ENCODE measurements around the gene SEMA3A.
A peak's percentile ranks its signal among the peaks of the same experiment; 100 is the strongest.
"Not testable (repeated sequence)": the region's sequence is repeated elsewhere in the genome, so short reads cannot be mapped to it uniquely, and the experiment has no call there.

SEMA3A gene

GRCh38 chr7:84107259-84107658 is 87.3 kb downstream of the SEMA3A start:
- no peak for DNase-seq

- no peak for DNase-seq
These were observed 88.3 kb downstream of the SEMA3A start for GRCh38 chr7:84106291-84106690.

GRCh38 chr7:84105586-84105985 is 89.0 kb downstream of the SEMA3A start:
- no peak for DNase-seq

GRCh38 chr7:84104826-84105225 is 89.8 kb downstream of the SEMA3A start:
- no peak for DNase-seq

- no peak for DNase-seq
These were observed 92.4 kb downstream of the SEMA3A start for GRCh38 chr7:84102213-84102612.

- no peak for DNase-seq
These were observed 93.7 kb downstream of the SEMA3A start for GRCh38 chr7:84100866-84101265.

- no peak for DNase-seq
These were observed 98.6 kb downstream of the SEMA3A start for GRCh38 chr7:84095971-84096370.

GRCh38 chr7:84092207-84092606 is 102.4 kb downstream of the SEMA3A start:
- peak; percentile 12 for DNase-seq

- DNase-seq: no peak
These were observed 103.3 kb downstream of the SEMA3A start for GRCh38 chr7:84091318-84091717.

GRCh38 chr7:84088802-84089201 is 105.8 kb downstream of the SEMA3A start:
- no peak for DNase-seq

- DNase-seq: no peak
These were observed 108.6 kb downstream of the SEMA3A start for GRCh38 chr7:84085998-84086397.

- DNase-seq: no peak
These were observed 109.4 kb downstream of the SEMA3A start for GRCh38 chr7:84085147-84085546.

- no peak for DNase-seq
These were observed 110.7 kb downstream of the SEMA3A start for GRCh38 chr7:84083846-84084245.

GRCh38 chr7:84081973-84082522 is 112.5 kb downstream of the SEMA3A start:
- no peak for DNase-seq

GRCh38 chr7:84077336-84077735 is 117.3 kb downstream of the SEMA3A start:
- DNase-seq: no peak

- DNase-seq: no peak
These were observed 118.4 kb downstream of the SEMA3A start for GRCh38 chr7:84076219-84076618.

- DNase-seq: no peak
These were observed 121.3 kb downstream of the SEMA3A start for GRCh38 chr7:84073186-84073875.

GRCh38 chr7:84070770-84071169 is 123.8 kb downstream of the SEMA3A start:
- no peak for DNase-seq

- DNase-seq: no peak
These were observed 124.5 kb downstream of the SEMA3A start for GRCh38 chr7:84069999-84070500.

GRCh38 chr7:84069033-84069432 is 125.6 kb downstream of the SEMA3A start:
- no peak for DNase-seq

- DNase-seq: not testable (repeated sequence)
These were observed 132.1 kb downstream of the SEMA3A start for GRCh38 chr7:84062489-84062901.

- DNase-seq: no peak
These were observed 133.8 kb downstream of the SEMA3A start for GRCh38 chr7:84060760-84061261.

GRCh38 chr7:84060000-84060399 is 134.6 kb downstream of the SEMA3A start:
- no peak for DNase-seq

GRCh38 chr7:84058311-84059076 is 136.1 kb downstream of the SEMA3A start:
- no peak for DNase-seq
